HEK293T (cell line): ENCODE data around the gene ATP5MC3.

Source experiments
- ARNT ChIP-seq: fragments of 450-650 bp; IDR thresholded peaks from 2 replicates; pipeline ENCODE4 v1.6.1; 2017; ENCODE audit warnings: mild to moderate bottlenecking
- BHLHE40 ChIP-seq: fragments of 450-650 bp; IDR thresholded peaks from 2 replicates; pipeline ENCODE4 v1.6.1; 2016; ENCODE audit warnings: mild to moderate bottlenecking, moderate library complexity, borderline replicate concordance
- CTBP1 ChIP-seq: fragments of 450-650 bp; IDR thresholded peaks from 2 replicates; pipeline ENCODE4 v1.6.1; 2016; ENCODE audit warnings: borderline replicate concordance
- ELF4 ChIP-seq: fragments of 450-650 bp; IDR thresholded peaks from 2 replicates; pipeline ENCODE4 v1.6.1; 2017; ENCODE audit warnings: antibody characterized with exemption
- FOXA1 ChIP-seq: fragments of 450-650 bp; IDR thresholded peaks from 2 replicates; pipeline ENCODE4 v1.6.1; 2016; ENCODE audit warnings: mild to moderate bottlenecking
- FOXK2 ChIP-seq: fragments of 450-650 bp; IDR thresholded peaks from 2 replicates; pipeline ENCODE4 v1.6.1; 2016; ENCODE audit warnings: mild to moderate bottlenecking
- FOXM1 ChIP-seq: fragments of 450-650 bp; IDR thresholded peaks from 2 replicates; pipeline ENCODE4 v1.6.1; 2017; ENCODE audit warnings: mild to moderate bottlenecking, borderline replicate concordance
- NFRKB ChIP-seq: fragments of 450-650 bp; IDR thresholded peaks from 2 replicates; pipeline ENCODE4 v1.6.1; 2016; ENCODE audit warnings: mild to moderate bottlenecking, moderate library complexity
- PKNOX1 ChIP-seq: fragments of 450-650 bp; IDR thresholded peaks from 2 replicates; pipeline ENCODE4 v1.6.1; 2016
- SP1 ChIP-seq: fragments of 450-650 bp; IDR thresholded peaks from 2 replicates; pipeline ENCODE4 v1.6.1; 2017
- SUZ12 ChIP-seq: fragments of 450-650 bp; IDR thresholded peaks from 2 replicates; pipeline ENCODE4 v1.6.1; 2016; ENCODE audit warnings: mild to moderate bottlenecking
- TARDBP ChIP-seq: fragments of 450-650 bp; IDR thresholded peaks from 2 replicates; pipeline ENCODE4 v1.6.1; 2016
- ZNF384 ChIP-seq: fragments of 450-650 bp; IDR thresholded peaks from 2 replicates; pipeline ENCODE4 v1.6.1; 2016

GRCh38 chr2:175168564-175168945 is 13.0 kb downstream of the ATP5MC3 start:
- TF ChIP-seq TARDBP (no peak), PKNOX1 (no peak), NFRKB (no peak), FOXK2 (no peak), FOXA1 (no peak), ELF4 (no peak; the same call in 1 of the 2 replicates), BHLHE40 (no peak), SUZ12 (no peak), SP1 (no peak), ARNT (no peak), FOXM1 (no peak), CTBP1 (no peak), ZNF384 (no peak)
